ENCODE results near the gene GPR3. TPM values are rescaled to one million over a fixed set of nuclear protein-coding genes. Genes with fewer than 3 reads are reported as not detected.

The GPR3 gene
- total RNA-seq, 1 experiment from 2014 or later = 0.95 TPM

DNA sequence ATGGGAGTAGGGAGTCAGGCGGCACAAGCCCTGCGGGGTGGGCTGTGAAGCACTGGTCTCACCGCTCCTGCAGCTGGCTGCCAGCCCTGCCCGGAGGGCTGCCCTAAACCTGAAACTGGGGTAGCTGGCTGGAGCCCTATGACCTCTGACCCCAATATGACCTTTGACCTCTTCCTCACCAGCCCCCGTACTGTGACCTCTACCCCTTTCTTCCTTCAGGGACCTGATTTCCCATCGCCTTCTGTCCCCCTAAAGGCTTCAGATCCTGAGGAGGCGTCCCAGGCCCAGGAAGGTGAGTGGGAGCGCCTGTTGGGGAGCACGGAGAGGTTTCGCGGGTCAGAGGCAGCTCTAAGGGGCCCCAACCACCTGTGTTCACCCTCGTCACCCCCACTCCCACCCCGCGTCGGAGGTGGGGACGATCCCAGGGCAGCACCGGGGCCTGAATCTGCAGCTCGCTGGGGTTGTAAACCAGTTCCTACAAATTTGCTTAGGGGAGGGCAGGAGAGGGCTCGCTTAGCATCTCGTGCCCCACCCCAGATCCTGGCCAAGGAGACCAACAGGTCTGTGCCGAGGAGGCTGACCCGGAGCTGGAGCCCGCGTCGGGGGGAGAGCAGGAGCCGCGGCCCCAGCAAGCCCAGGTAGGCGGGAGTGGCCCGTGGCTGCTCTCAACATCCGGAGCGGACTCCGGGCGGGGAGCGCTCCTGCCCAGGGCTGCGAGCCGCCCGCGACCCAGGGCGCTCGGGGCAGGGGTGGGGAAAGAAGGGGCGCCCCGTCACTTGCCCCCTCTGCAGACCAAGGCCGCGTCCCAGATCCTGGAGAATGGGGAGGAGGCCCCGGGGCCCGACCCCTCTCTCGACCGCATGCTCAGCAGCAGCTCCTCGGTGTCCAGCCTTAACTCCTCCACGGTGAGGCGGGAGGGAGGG is 43.3 kb upstream of the GPR3 start:
- Histone ChIP-seq H3K27ac (ENCODE audit: low read length) (peak overlapping the region; percentile 83), H3K36me3 (ENCODE audit: control insufficient read depth, insufficient read depth, low read length) (no peaks in the 10 kb centered on the region), H3K27me3 (ENCODE audit: control insufficient read depth, insufficient read depth, low read length) (no peaks in the 10 kb centered on the region), H3K4me3 (ENCODE audit: low read depth in 2 of 2, low read length in 2 of 2) (peak overlapping the region; percentile 46 to 59), H3K4me1 (ENCODE audit: control insufficient read depth, insufficient read depth, low read length) (peaks cover 19% of the 10 kb centered on the region), H3K9me3 (ENCODE audit: control insufficient read depth, insufficient read depth, low read depth, low read length) (no peaks in the 10 kb centered on the region)
- peak; percentile 81 for ATAC-seq
- BruUV-seq (replicated peaks) = no TSS peak
- no peak for DNase-seq (ENCODE audit: low read depth, low spot score)
- in situ Hi-C loops (cut with HindIII; ENCODE audit: low pct_unique_long_range_greater_than_20kb, low sequenced_read_pairs) (no loop called here), intact Hi-C loops (cut with micrococcal nuclease; ENCODE audit: unreplicated experiment) (no loop called here)
- POLR2A ChIA-PET = interaction anchor here (0.6 kb wide), 1 partner anchor 219 kb away, joined by 3 read pairs; no protein-coding TSS in a partner anchor
- TF ChIP-seq CTCF (IDR thresholded peaks at IDR 0.05) (no peak), POLR2AphosphoS5 (IDR thresholded peaks at IDR 0.05; ENCODE audit: low read depth, low read length) (peak; percentile 38; the same call in 1 of the 2 replicates)
- CTCF ChIA-PET = interaction anchor here (0.5 to 1.0 kb wide), 6 partner anchors 14 to 239 kb away, joined by 3 to 10 read pairs (median 4); no protein-coding TSS in a partner anchor

- DNase-seq (ENCODE audit: low read depth, low spot score) (no peak), ATAC-seq (peak; percentile 89)
- ChIA-PET POLR2A (interaction anchor here (0.6 kb wide), 2 partner anchors 218 to 385 kb away, joined by 3 read pairs; no protein-coding TSS in a partner anchor), CTCF (interaction anchor here (0.5 to 1.0 kb wide), 7 partner anchors 13 to 240 kb away, joined by 3 to 10 read pairs (median 4); no protein-coding TSS in a partner anchor)
- no peaks in the 10 kb centered on the region for H3K36me3 ChIP-seq (ENCODE audit: control insufficient read depth, insufficient read depth, low read length)
- peak overlapping the region; percentile 46 to 59 for H3K4me3 ChIP-seq (ENCODE audit: low read depth in 2 of 2, low read length in 2 of 2)
- intact Hi-C loops (cut with micrococcal nuclease; ENCODE audit: unreplicated experiment) (no loop called here), in situ Hi-C loops (cut with HindIII; ENCODE audit: low pct_unique_long_range_greater_than_20kb, low sequenced_read_pairs) (no loop called here)
- BruUV-seq (replicated peaks) = no TSS peak
- TF ChIP-seq, protein P1, sequence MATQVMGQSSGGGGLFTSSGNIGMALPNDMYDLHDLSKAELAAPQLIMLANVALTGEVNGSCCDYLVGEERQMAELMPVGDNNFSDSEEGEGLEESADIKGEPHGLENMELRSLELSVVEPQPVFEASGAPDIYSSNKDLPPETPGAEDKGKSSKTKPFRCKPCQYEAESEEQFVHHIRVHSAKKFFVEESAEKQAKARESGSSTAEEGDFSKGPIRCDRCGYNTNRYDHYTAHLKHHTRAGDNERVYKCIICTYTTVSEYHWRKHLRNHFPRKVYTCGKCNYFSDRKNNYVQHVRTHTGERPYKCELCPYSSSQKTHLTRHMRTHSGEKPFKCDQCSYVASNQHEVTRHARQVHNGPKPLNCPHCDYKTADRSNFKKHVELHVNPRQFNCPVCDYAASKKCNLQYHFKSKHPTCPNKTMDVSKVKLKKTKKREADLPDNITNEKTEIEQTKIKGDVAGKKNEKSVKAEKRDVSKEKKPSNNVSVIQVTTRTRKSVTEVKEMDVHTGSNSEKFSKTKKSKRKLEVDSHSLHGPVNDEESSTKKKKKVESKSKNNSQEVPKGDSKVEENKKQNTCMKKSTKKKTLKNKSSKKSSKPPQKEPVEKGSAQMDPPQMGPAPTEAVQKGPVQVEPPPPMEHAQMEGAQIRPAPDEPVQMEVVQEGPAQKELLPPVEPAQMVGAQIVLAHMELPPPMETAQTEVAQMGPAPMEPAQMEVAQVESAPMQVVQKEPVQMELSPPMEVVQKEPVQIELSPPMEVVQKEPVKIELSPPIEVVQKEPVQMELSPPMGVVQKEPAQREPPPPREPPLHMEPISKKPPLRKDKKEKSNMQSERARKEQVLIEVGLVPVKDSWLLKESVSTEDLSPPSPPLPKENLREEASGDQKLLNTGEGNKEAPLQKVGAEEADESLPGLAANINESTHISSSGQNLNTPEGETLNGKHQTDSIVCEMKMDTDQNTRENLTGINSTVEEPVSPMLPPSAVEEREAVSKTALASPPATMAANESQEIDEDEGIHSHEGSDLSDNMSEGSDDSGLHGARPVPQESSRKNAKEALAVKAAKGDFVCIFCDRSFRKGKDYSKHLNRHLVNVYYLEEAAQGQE (IDR thresholded peaks at IDR 0.05; ENCODE audit: insufficient read depth in 1 of 2, low read depth in 2 of 2, low read length in 1 of 2) = no peak
- TF ChIP-seq POLR2AphosphoS5 (IDR thresholded peaks at IDR 0.05; ENCODE audit: low read depth, low read length) = 0 out of 2 replicates have a peak, but pooled peaks have one; percentile 9
- no peaks in the 10 kb centered on the region for H3K27me3 ChIP-seq (ENCODE audit: control insufficient read depth, insufficient read depth, low read length)
- H3K9me3 ChIP-seq (ENCODE audit: control insufficient read depth, insufficient read depth, low read depth, low read length) = no peaks in the 10 kb centered on the region
- peak overlapping the region; percentile 83 for H3K27ac ChIP-seq (ENCODE audit: low read length)
- H3K4me1 ChIP-seq (ENCODE audit: control insufficient read depth, insufficient read depth, low read length) = peaks cover 19% of the 10 kb centered on the region
Observed at GRCh38 chr1:27349784-27350662, 42.4 kb upstream of the GPR3 start.

Data from Panc1 (cell line).